Central memory CD4-positive, alpha-beta T cell (primary cell): ENCODE results near the gene NFKBIE.
"Not testable (repeated sequence)": the region's sequence is repeated elsewhere in the genome, so short reads cannot be mapped to it uniquely, and the experiment has no call there.

ENCODE experiments used
- DNase-seq: peaks from one replicate; pipeline ENCODE4 v3.0.0; 2022
- total RNA-seq, 3 experiments: gene quantifications; one replicate each; lab custom pipeline; 2026; lab: John Stamatoyannopoulos, UW

Gene NFKBIE
- 16.1 to 63.3 (median 61.4) reads per million in 3 experiments for total RNA-seq

- peak; percentile 94 for DNase-seq
These were observed at the start of gene NFKBIE for GRCh38 chr6:44265007-44265721. TSS of gene NFKBIE (minus strand) at chr6:44265551. CDS start at chr6:44265346, 205 bp downstream.

DNA sequence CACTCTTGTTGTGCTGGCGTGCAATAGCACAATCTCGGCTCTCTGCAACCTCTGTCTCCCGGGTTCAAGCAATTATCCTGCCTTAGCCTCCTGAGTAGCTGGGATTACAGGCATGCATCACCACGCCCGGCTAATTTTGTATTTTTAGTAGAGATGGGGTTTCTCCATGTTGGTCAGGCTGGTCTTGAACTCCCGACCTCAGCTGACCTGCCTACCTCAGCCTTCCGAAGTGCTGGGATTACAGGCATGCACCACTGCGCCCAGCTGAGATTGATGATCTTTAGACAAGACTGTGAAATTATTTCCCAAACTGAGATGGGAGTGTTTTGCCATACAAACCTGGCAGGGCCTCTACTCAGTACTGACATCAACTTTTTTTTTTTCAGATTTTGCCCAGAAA is 49.3 kb upstream of the NFKBIE start:
- not testable (repeated sequence) for DNase-seq

DNA sequence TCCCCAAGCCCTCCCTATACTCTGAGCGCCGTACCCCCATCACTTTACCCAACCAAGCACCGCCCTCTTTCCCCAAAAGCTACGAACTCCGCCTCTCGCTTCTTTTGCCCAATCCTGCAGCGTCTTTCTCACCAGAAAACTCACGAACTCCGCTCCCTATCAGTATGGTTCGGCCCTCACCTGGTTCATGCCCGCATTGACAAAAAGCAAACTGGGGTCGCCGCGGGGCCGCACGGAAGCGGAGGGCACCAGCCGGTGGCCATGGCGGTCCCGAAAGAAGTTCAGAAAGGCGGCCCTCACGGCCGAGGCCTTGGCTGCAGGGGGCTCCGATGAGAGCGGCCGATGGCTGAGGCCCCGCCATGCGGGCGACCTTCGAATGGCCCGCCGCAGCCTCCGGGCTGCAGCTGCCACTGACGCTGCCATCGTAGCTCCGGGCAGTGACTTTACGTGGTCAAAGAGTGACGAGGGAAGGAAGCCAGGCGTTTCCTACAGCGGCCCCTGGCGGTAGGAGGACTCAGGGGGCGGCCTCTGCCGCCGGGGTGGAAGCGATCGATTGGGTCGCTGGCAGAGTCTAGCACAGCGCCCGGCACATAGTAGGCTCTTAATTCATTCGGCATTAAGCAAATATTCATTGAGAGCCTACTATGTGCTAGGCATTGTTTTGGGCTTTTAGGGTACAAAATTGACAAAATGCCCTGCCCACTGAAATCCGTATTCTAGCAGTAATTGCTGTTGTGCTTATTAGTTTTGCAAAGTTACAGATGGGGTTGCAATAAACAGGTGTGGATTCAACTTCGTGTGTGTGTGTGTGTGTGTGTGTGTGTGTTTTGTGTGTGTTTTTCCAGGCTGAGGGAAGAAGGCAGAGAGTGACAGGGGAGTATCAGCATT is 47.8 kb upstream of the NFKBIE start, which contains the start of gene AARS2:
Gene AARS2 (minus strand): TSS at position 447 of the 888 bp plus-strand sequence. CDS start 24 bp downstream, at position 423.
- DNase-seq, result peak; percentile 84

DNA sequence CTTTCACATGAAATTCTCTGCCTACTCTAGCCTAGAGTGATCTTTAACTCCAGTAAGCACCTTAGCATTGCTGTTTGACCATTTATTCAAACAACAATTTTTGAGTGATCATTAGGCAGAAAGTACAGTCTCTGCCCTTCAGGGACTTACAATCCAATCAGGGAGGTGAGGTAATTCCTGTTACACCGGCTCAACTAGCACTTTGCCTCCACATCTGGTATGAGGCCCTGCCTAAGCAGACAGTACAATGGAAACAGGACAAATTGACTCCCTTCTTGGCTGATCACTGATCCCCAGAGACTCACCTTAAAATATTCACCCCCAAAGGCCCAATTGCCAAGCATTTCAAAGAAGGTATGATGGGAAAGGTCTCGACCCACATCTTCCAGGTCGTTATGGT is 46.4 kb upstream of the NFKBIE start:
- no peak for DNase-seq

GRCh38 chr6:44311304-44311703 is 46.0 kb upstream of the NFKBIE start:
- no peak for DNase-seq

- DNase-seq, result no peak
These were observed 44.9 kb upstream of the NFKBIE start for GRCh38 chr6:44310241-44310640.

DNA sequence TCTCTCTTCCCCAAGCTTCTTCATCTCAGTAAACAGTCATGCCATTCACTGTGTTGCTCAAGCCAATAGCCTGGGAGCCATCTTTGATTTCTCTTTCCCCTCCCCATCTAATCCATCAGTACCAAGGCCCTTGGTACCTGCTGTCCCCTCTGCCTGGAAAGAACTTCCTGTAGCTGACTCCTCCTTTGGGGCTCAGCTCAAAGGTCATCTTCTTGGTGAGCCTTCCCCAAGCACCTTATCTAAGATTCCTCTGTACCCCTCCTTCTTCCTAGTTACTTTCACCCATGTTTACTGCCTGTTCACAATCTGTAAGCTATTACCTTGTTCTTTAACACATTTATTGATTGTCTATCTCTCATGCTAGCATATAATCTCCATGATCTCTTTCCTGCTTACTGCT is 44.3 kb upstream of the NFKBIE start:
- DNase-seq, result no peak

DNA sequence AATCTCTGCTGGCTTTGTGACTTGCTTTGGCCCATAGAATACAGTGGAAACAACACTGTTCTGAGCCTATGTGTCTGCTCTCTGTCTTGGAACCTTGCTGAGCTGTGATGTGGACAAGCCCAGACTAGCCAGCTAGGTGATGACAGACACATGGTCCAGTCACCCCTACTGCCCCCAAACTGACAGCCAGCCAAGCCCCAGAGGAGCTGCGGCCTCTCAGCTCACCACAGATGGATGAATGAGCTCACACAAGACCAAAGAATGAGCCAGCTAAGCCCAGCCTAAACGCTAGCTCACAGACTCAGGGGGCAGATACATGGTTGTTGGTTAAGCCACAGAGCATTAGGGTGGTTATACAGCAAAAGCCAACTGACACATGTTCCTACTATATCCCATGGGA is 43.7 kb upstream of the NFKBIE start:
- no peak for DNase-seq

DNA sequence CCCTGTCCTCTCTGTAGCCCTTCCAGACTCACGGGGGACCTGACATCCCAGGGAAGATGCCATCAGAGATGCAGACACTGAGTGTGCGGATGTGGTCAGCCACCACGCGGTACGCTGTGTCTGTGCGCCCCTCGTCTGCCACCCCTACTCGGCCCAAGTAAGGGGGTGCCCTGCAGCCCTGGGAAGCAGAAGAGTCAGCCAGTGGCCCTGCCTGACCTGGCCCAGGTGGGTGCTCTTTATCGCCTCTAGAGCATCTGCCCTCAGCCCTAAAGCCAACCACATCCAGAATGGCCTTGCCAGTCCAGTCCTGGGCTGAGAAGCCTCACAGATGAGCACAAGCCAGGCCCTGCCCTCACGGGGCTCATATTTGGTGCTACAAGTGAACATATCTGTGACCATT is 41.9 kb upstream of the NFKBIE start:
- DNase-seq, result no peak

DNA sequence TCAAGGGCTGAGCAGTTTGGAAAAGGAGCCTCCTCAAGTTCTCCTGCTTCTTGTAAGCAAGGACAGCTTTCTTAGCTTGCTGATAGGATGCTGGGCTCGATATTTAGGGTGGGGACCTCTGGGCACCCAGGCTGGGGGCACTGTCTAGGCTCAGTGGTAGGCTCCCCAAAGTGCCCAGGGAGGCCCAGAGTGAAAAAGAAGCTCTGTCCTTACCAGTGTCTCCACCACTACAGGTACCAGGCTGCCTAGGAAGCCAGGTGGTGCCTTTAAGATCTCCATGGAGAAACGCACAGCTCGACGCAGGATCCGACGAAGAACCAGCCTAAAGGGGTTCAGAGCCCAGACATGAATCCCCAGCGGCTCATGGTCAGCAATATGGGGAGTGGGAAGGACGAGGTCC is 41.4 kb upstream of the NFKBIE start:
- DNase-seq, result no peak

DNA sequence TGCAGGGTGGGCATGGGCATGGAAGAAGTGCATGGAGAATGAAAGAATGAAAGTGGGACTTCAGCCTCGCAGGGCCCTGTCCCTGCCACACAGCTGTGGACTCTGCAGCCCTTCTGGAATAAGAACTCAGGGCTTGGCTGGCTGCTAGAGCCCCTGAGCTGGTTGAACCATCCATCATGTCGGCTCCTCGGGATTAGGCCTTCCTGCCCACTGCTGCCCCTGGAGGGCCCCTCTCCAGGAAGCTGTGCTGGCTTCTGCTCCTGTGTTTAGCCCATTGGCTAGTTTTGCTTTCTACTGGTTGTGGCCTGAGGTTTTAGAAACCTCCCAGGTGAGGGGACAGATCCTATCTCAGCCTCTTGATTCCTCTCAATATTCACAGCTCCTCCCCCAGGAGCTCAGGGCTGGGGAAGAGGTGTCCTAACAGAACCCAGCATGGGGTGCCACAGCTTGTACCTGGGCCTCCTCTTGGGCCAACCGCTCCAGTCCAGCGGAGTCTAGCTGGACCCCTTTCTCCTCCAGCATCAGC is 39.9 kb upstream of the NFKBIE start:
- DNase-seq, result no peak

- peak; percentile 28 for DNase-seq
These were observed 39.2 kb upstream of the NFKBIE start for GRCh38 chr6:44304282-44305199.

- no peak for DNase-seq
These were observed 38.5 kb upstream of the NFKBIE start for GRCh38 chr6:44303842-44304241.

DNA sequence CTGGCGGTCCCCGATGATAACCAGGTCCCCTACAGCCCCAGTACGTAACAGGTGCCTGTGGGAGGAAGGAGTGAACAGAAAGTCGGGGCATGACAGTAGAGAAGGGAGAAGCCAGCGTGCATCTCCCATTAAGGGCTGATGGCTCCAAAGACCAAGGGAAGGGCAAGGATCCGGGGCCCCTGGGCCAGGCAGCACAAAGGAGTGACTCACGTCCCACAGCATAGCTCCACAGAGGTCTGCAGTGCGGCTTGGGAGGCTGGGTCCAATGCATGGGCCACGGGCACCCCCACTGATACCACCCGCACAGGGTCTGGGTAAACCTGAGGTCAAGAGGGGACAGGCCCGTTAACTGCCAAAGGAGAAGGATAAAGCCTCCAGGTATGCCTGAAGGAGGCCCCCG is 37.5 kb upstream of the NFKBIE start:
- no peak for DNase-seq

- no peak for DNase-seq
These were observed 36.6 kb upstream of the NFKBIE start for GRCh38 chr6:44301782-44302564.

DNA sequence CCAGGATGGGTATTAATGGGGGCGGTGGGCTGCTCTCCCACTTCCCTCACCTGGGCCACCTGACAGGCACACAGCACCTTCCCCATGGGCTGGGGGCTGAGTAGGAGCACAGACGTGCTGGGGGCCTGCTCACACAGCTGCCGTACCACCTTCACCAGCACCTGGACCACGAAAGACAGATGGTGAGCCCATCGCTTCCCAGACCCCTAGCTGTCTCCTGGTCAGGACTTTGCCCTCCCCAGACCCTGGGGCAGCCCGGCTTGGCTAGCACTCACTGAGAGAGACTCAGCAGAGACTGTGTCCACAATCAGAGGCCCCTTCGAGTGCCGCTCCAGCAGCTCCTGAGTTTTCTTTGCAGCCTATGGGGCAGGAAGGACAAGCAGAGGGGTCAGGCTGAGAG is 35.8 kb upstream of the NFKBIE start:
- DNase-seq, result no peak

- no peak for DNase-seq
These were observed 35.0 kb upstream of the NFKBIE start for GRCh38 chr6:44300292-44300823.

DNA sequence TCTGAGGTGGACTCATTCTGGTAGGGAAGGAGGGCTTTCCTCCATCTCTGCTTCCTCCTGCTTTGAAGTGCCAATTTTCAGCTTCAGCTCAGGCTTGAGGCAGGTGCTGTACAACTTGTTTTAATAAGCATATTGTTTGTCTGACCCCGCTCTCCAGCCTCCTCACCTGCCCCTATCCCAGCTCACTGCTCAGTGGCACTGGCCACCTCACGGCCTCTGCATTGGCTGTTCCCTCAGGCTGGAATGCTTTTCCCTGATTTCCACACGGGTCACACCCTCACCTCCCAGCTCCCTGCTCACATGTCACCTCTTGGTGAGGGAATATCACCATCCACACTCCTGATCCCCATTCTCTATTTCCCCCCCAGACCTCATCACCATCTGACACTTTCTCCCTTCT is 33.5 kb upstream of the NFKBIE start:
- no peak for DNase-seq

DNA sequence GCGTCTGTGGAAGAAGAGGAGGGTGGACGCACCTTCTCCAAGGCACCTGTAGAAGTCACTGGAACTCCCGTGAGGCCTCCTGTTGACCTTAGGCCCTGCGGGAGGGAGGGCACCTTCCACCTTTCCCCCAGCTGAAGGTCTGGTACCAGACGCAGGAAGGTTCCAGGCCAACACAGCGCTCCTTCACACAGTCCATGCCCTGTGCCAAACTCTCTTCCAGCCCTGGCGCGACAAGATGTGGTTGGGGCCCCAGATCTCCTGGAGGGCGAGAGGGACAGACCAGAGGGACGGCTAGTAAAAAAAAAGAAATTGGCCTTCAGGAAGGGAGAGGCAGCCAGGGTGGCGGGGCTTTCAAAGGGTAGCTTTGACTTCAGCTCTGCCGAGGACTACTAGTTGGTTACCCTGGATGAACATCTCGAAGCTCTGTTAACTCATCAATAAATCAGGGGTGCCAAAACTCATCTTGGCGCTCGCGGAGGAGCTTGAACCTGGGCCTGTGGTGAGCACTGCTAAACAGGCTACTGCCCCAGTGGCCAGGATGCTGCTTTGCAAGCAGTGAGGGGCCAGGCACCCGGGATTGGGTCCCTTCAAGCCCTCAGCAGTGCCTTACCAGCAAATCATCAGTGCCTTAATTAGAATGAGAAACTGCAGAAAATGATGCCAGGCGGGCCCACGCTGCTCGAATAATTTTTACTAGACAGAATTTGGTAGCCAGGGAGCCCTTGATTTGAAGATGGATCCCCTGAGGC is 32.9 kb upstream of the NFKBIE start:
- DNase-seq, result no peak
